DND-41 (cell line): ENCODE data around the gene RPH3AL.
"Not testable (repeated sequence)": the region's sequence is repeated elsewhere in the genome, so short reads cannot be mapped to it uniquely, and the experiment has no call there.

Experiments
- ATAC-seq: fragments of 200-7000 bp; cut with Tn5 transposase; 3 replicates; pipeline ENCODE4 v1.9.1; 2021; ENCODE audit warnings: low read depth; ENCODE audit not compliant: insufficient read depth
- DNase-seq: peaks from one replicate; pipeline ENCODE4 v3.0.0-alpha.2; 2020
- H2AFZ ChIP-seq: 2 replicates; pipeline ENCODE4 v1.6.0; 2012; ENCODE audit warnings: low read depth, low read length
- H3K27ac ChIP-seq: 2 replicates; pipeline ENCODE4 v1.5.1; 2012; ENCODE audit warnings: low read length, inconsistent platforms
- H3K27me3 ChIP-seq: fragments of 200-600 bp; sonication (generic); 2 replicates; pipeline ENCODE4 v1.6.0; 2012; ENCODE audit warnings: low read length, mild to moderate bottlenecking, inconsistent platforms; ENCODE audit not compliant: insufficient read depth, poor library complexity
- H3K36me3 ChIP-seq: 2 replicates; pipeline ENCODE4 v1.5.1; 2012; ENCODE audit warnings: low read length, inconsistent platforms; ENCODE audit not compliant: insufficient read depth
- H3K4me1 ChIP-seq: 2 replicates; pipeline ENCODE4 v1.5.1; 2012; ENCODE audit warnings: mild to moderate bottlenecking, low read length; ENCODE audit not compliant: insufficient read depth
- H3K4me2 ChIP-seq: 2 replicates; pipeline ENCODE4 v1.6.0; 2012; ENCODE audit warnings: mild to moderate bottlenecking, moderate library complexity, low read length, inconsistent platforms; ENCODE audit not compliant: insufficient read depth
- H3K4me3 ChIP-seq, 2 experiments: fragments of 200-600 bp in 1 of 2; shearing (Covaris generic) in 1 of 2; 2 replicates each; pipeline ENCODE4 v1.5.1; 2012 to 2016; ENCODE audit warnings: inconsistent platforms in 2 of 2, low read length in 2 of 2, mild to moderate bottlenecking in 2 of 2, low read depth in 1 of 2, moderate library complexity in 1 of 2
- H3K79me2 ChIP-seq: 2 replicates; pipeline ENCODE4 v1.6.0; 2012; ENCODE audit warnings: low read length, inconsistent platforms; ENCODE audit not compliant: insufficient read depth
- H3K9ac ChIP-seq: 2 replicates; pipeline ENCODE4 v1.6.0; 2012; ENCODE audit warnings: low read depth, mild to moderate bottlenecking, inconsistent platforms, low read length, moderate library complexity
- H3K9me3 ChIP-seq: 2 replicates; pipeline ENCODE4 v1.5.1; 2012; ENCODE audit warnings: low read length, moderate library complexity, mild to moderate bottlenecking, inconsistent platforms; ENCODE audit not compliant: insufficient read depth, severe bottlenecking
- H4K20me1 ChIP-seq: 2 replicates; pipeline ENCODE4 v1.6.0; 2012; ENCODE audit warnings: low read length; ENCODE audit not compliant: insufficient read depth
- EZH2 ChIP-seq: IDR thresholded peaks from 3 replicates; pipeline ENCODE4 v1.6.1; 2012; ENCODE audit warnings: borderline replicate concordance, low read depth, mild to moderate bottlenecking, moderate library complexity, low read length, inconsistent platforms; ENCODE audit not compliant: severe bottlenecking
- TF ChIP-seq, protein P1 (sequence below): IDR thresholded peaks from 2 replicates; pipeline ENCODE4 v1.5.1; 2012; ENCODE audit warnings: borderline replicate concordance, low read length, moderate library complexity, mild to moderate bottlenecking; ENCODE audit not compliant: poor library complexity, severe bottlenecking; ENCODE audit errors: extremely low read depth

Gene RPH3AL

DNA sequence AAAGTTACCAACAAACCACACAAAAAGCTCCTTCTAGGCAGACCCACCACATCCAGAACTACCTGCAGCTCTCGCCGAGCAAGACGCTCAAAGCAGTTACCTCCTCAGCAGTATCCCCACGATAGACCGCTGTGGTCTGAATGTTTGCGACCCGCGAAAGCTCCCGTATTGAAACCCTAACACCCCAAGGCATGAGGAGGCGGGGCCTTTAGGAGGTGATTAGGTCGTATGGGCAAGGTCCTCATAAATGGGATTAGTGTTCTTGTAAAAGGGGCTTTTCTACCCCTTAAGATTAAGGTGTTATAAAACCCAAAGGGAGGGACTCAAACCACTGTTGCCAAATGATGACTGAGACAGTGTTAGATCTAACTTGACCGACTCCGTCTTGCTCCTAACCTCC lies 19.0 kb upstream of the RPH3AL start:
- H3K9ac ChIP-seq, result no peak overlapping the region
- H3K4me1 ChIP-seq, result no peaks in the 10 kb centered on the region
- no peak for DNase-seq
- no peaks in the 10 kb centered on the region for H3K9me3 ChIP-seq
- TF ChIP-seq, protein P1, sequence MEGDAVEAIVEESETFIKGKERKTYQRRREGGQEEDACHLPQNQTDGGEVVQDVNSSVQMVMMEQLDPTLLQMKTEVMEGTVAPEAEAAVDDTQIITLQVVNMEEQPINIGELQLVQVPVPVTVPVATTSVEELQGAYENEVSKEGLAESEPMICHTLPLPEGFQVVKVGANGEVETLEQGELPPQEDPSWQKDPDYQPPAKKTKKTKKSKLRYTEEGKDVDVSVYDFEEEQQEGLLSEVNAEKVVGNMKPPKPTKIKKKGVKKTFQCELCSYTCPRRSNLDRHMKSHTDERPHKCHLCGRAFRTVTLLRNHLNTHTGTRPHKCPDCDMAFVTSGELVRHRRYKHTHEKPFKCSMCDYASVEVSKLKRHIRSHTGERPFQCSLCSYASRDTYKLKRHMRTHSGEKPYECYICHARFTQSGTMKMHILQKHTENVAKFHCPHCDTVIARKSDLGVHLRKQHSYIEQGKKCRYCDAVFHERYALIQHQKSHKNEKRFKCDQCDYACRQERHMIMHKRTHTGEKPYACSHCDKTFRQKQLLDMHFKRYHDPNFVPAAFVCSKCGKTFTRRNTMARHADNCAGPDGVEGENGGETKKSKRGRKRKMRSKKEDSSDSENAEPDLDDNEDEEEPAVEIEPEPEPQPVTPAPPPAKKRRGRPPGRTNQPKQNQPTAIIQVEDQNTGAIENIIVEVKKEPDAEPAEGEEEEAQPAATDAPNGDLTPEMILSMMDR, result no peak
- no peak for TF ChIP-seq EZH2
- ATAC-seq, result no peak
- H2AFZ ChIP-seq, result no peak overlapping the region
- no peak overlapping the region for H3K4me3 ChIP-seq
- no peak overlapping the region for H3K4me2 ChIP-seq
- no peaks in the 10 kb centered on the region for H3K27me3 ChIP-seq
- H3K79me2 ChIP-seq, result no peaks in the 10 kb centered on the region
- H3K36me3 ChIP-seq, result no peaks in the 10 kb centered on the region
- no peak overlapping the region for H3K27ac ChIP-seq
- no peaks in the 10 kb centered on the region for H4K20me1 ChIP-seq

DNA sequence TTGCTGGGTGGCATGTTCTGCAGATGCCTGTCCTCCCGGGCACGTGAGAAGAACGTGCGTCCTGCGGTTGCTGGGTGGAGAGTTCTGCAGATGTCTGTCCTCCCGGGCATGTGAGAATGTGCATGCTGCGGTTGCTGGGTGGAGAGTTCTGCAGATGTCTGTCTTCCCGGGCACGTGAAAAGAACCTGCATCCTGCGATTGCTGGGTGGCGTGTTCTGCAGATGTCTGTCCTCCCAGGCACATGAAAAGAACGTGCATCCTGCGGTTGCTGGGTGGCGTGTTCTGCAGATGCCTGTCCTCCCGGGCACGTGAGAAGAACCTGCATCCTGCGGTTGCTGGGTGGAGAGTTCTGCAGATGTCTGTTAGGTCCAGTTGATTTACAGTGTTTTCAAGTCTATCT lies 15.0 kb upstream of the RPH3AL start:
- not testable (repeated sequence) for H2AFZ ChIP-seq, ATAC-seq, H3K27me3 ChIP-seq

DNA sequence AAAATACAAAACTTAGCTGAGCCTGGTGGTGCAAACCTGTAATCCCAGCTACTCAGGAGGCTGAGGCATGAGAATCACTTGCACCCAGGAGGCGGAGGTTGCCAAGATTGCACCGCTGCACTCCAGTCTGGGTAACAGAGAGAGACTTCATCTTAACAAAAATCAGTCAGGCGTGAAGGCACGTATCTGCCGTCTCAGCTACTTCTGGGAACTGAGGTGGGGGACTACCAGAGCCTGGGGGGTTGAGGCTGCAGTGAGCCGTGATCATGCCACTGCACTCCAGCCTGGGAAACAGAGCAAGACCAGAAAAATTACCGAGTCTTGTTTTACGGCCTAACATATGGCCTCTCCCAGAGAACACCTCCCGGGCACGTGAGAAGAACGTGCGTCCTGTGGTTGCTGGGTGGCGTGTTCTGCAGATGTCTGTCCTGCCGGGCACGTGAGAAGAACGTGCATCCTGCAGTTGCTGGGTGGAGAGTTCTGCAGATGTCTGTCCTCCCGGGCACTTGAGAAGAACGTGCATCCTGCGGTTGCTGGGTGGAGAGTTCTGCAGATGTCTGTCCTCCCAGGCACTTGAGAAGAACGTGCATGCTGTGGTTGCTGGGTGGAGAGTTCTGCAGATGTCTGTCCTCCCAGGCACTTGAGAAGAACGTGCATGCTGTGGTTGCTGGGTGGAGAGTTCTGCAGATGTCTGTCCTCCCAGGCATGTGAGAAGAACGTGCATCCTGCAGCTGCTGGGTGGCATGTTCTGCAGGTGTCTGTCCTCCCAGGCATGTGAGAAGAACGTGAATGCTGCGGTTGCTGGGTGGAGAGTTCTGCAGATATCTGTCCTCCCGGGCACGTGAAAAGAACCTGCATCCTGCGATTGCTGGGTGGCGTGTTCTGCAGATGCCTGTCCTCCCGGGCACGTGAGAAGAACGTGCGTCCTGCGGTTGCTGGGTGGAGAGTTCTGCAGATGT lies 14.3 kb upstream of the RPH3AL start:
- not testable (repeated sequence) for H4K20me1 ChIP-seq, H3K9me3 ChIP-seq, ATAC-seq, H3K27ac ChIP-seq, H3K9ac ChIP-seq, H3K4me2 ChIP-seq, H3K36me3 ChIP-seq, H3K4me3 ChIP-seq, H2AFZ ChIP-seq, H3K27me3 ChIP-seq, H3K4me1 ChIP-seq, H3K79me2 ChIP-seq
- DNase-seq, result peak; percentile 10

More for the DNA sequence above, 15.0 kb upstream of the RPH3AL start:
- not testable (repeated sequence) for H3K4me1 ChIP-seq, H3K9ac ChIP-seq, H3K4me2 ChIP-seq, H3K79me2 ChIP-seq, H3K27ac ChIP-seq, H3K36me3 ChIP-seq, H3K4me3 ChIP-seq, H3K9me3 ChIP-seq, DNase-seq, H4K20me1 ChIP-seq

DNA sequence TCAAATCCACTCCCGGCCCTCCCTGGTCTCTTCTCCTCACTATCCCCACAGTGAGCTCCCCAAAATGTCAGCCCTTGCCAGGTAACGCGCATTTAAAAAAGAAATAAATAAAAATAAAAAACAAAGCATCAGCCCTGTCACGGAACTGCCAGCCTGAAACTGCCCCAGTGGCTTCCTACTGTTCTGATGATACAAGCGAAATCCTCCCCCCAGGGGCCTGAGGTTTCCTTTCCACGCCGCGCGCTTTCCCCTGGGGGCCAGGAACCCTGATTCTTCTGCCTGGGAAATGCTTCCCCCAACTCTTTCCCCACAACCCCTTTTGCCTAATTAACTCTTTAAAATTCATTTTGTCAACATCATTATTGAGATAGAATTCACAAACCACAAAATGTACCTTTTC lies 12.2 kb upstream of the RPH3AL start:
- Histone ChIP-seq H3K9ac (no peak overlapping the region), H3K36me3 (no peaks in the 10 kb centered on the region), H3K27ac (no peak overlapping the region), H3K4me1 (no peaks in the 10 kb centered on the region), H3K4me3 (no peak overlapping the region), H3K79me2 (no peaks in the 10 kb centered on the region), H3K4me2 (no peak overlapping the region), H4K20me1 (no peaks in the 10 kb centered on the region; the same call in 1 of the 2 replicates), H3K27me3 (peaks cover 6% of the 10 kb centered on the region), H3K9me3 (no peaks in the 10 kb centered on the region), H2AFZ (no peak overlapping the region)
- TF ChIP-seq, protein P1, result no peak
- no peak for TF ChIP-seq EZH2
- DNase-seq (no peak), ATAC-seq (no peak)
